Spleen (tissue), 7 donors: ENCODE results near the gene TRIM41.

ENCODE experiments used
- POLR2AphosphoS5 ChIP-seq, 3 donors: sonication (generic); formaldehyde crosslinking; IDR thresholded peaks; one replicate each; pipeline ENCODE4 v1.5.1; 2017; ENCODE audit warnings: antibody characterized with exemption in 3 of 3
- TF ChIP-seq, protein P1 (sequence below), 11 experiments: fragments of 200-600 bp in 7 of 11; fragments of 450-650 bp in 4 of 11; sonication (generic) in 4 of 11; IDR thresholded peaks in 8 of 11; conservative IDR thresholded peaks in 3 of 11; 1 replicate in 7 of 11; 2 replicates in 4 of 11; pipeline versions ENCODE4 v1.4.0 to v1.8.0; 2016 to 2021; ENCODE audit warnings: antibody characterized with exemption in 11 of 11, inconsistent platforms in 4 of 11, mild to moderate bottlenecking in 1 of 11
- donor health status: DM: no; HTN: no; CAD: no; lungs with moderate emphysema.
- donor health status: DM: no; HTN: no; CAD: no.
- donor health status: DM: no; HTN: no; CAD: no.

DNA sequence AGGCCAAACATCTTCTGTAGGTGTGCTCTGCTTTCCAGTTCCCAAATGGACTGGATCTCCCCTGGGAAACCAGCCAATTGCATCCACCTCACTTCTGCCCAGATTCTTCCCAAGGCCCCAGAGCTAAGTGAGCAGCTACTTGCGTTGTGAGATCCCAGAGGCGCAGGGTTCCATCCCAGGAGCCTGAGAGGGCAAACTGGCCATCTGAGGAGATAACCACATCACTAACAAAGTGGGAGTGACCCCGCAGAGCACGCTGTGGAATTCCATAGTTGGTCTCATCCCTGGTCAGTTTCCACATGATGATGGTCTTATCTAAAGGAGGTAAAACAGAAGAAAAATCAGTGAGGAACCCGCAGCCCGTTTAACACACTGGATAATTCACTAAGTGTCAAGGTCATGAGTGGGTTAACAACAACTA, 19.0 kb downstream of the TRIM41 start:
- TF ChIP-seq, protein P1, sequence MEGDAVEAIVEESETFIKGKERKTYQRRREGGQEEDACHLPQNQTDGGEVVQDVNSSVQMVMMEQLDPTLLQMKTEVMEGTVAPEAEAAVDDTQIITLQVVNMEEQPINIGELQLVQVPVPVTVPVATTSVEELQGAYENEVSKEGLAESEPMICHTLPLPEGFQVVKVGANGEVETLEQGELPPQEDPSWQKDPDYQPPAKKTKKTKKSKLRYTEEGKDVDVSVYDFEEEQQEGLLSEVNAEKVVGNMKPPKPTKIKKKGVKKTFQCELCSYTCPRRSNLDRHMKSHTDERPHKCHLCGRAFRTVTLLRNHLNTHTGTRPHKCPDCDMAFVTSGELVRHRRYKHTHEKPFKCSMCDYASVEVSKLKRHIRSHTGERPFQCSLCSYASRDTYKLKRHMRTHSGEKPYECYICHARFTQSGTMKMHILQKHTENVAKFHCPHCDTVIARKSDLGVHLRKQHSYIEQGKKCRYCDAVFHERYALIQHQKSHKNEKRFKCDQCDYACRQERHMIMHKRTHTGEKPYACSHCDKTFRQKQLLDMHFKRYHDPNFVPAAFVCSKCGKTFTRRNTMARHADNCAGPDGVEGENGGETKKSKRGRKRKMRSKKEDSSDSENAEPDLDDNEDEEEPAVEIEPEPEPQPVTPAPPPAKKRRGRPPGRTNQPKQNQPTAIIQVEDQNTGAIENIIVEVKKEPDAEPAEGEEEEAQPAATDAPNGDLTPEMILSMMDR (IDR thresholded peaks at IDR 0.05 in 8 of 11, conservative IDR thresholded peaks at IDR 0.05 in 3 of 11), result no peak
- TF ChIP-seq POLR2AphosphoS5 (IDR thresholded peaks at IDR 0.05), result no peak
